GM12875 (cell line): ENCODE data around the gene COL8A2.

Source experiments
- H3K4me3 ChIP-seq: one replicate; pipeline ENCODE4 v1.5.1; 2011; ENCODE audit warnings: low read depth, low read length, control low read depth
- CTCF ChIP-seq: IDR thresholded peaks from 2 replicates; pipeline ENCODE4 v1.5.1; 2011; ENCODE audit warnings: low read depth, mild to moderate bottlenecking, control low read depth, inconsistent platforms, low read length, moderate library complexity, borderline replicate concordance; ENCODE audit not compliant: insufficient read depth

Gene COL8A2

GRCh38 chr1:36084497-36085115, 40.4 kb downstream of the COL8A2 start:
- TF ChIP-seq CTCF: no peak
- H3K4me3 ChIP-seq: no peak overlapping the region

- H3K4me3 ChIP-seq: no peak within 1 kb of the TSS
- TF ChIP-seq CTCF: no peak
These were observed 41.2 kb downstream of the COL8A2 start, which contains the start of gene TEKT2 for GRCh38 chr1:36083635-36084496. Gene TEKT2, plus strand, starts transcription at chr1:36084094. Its CDS starts 828 bp downstream, at chr1:36084922.

GRCh38 chr1:36083219-36083618, 41.8 kb downstream of the COL8A2 start:
- TF ChIP-seq CTCF: no peak
- H3K4me3 ChIP-seq: no peak overlapping the region

GRCh38 chr1:36081926-36082485, 43.0 kb downstream of the COL8A2 start:
- H3K4me3 ChIP-seq: no peak overlapping the region
- no peak for TF ChIP-seq CTCF

GRCh38 chr1:36080801-36081200, 44.2 kb downstream of the COL8A2 start:
- TF ChIP-seq CTCF: no peak
- no peak overlapping the region for H3K4me3 ChIP-seq

- no peak overlapping the region for H3K4me3 ChIP-seq
- TF ChIP-seq CTCF: no peak
These were observed 44.8 kb downstream of the COL8A2 start for GRCh38 chr1:36080236-36080635.

- TF ChIP-seq CTCF: no peak
- H3K4me3 ChIP-seq: no peak overlapping the region
These were observed 47.9 kb downstream of the COL8A2 start for GRCh38 chr1:36076979-36077573.
